ENCODE measurements around the gene PSMD5. TPM values are rescaled to one million over a fixed set of nuclear protein-coding genes. Genes with fewer than 3 reads are reported as not detected.

PSMD5 gene
- total RNA-seq, 1 donor from 2014 or later, result 31.4 TPM

GRCh38 chr9:120863833-120864232 lies 21.1 kb upstream of the PSMD5 start:
- TF ChIP-seq, protein P1, sequence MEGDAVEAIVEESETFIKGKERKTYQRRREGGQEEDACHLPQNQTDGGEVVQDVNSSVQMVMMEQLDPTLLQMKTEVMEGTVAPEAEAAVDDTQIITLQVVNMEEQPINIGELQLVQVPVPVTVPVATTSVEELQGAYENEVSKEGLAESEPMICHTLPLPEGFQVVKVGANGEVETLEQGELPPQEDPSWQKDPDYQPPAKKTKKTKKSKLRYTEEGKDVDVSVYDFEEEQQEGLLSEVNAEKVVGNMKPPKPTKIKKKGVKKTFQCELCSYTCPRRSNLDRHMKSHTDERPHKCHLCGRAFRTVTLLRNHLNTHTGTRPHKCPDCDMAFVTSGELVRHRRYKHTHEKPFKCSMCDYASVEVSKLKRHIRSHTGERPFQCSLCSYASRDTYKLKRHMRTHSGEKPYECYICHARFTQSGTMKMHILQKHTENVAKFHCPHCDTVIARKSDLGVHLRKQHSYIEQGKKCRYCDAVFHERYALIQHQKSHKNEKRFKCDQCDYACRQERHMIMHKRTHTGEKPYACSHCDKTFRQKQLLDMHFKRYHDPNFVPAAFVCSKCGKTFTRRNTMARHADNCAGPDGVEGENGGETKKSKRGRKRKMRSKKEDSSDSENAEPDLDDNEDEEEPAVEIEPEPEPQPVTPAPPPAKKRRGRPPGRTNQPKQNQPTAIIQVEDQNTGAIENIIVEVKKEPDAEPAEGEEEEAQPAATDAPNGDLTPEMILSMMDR (conservative IDR thresholded peaks at IDR 0.05; ENCODE audit: low read depth, low read length), result peak; percentile 0

GRCh38 chr9:120862452-120862851 lies 19.7 kb upstream of the PSMD5 start:
- no peak for DNase-seq (ENCODE audit: low read depth)
- TF ChIP-seq, protein P1 (conservative IDR thresholded peaks at IDR 0.05; ENCODE audit: low read depth, low read length), result no peak
- no peak overlapping the region for H3K4me3 ChIP-seq (ENCODE audit: low read depth, low read length)

More at GRCh38 chr9:120863833-120864232, 21.1 kb upstream of the PSMD5 start:
- no peak for DNase-seq (ENCODE audit: low read depth)
- no peak overlapping the region for H3K4me3 ChIP-seq (ENCODE audit: low read depth, low read length)

- no peak overlapping the region for H3K4me3 ChIP-seq (ENCODE audit: low read depth, low read length)
- DNase-seq (ENCODE audit: low read depth), result no peak
- TF ChIP-seq, protein P1 (conservative IDR thresholded peaks at IDR 0.05; ENCODE audit: low read depth, low read length), result no peak
Measured at GRCh38 chr9:120861935-120862334, 19.2 kb upstream of the PSMD5 start.

- DNase-seq (ENCODE audit: low read depth), result no peak
- TF ChIP-seq, protein P1 (conservative IDR thresholded peaks at IDR 0.05; ENCODE audit: low read depth, low read length), result no peak
- no peak overlapping the region for H3K4me3 ChIP-seq (ENCODE audit: low read depth, low read length)
Measured at GRCh38 chr9:120860083-120860482, 17.4 kb upstream of the PSMD5 start.

- H3K4me3 ChIP-seq (ENCODE audit: low read depth, low read length), result no peak overlapping the region
- TF ChIP-seq, protein P1 (conservative IDR thresholded peaks at IDR 0.05; ENCODE audit: low read depth, low read length), result no peak
- no peak for DNase-seq (ENCODE audit: low read depth)
Measured at GRCh38 chr9:120859361-120859760, 16.6 kb upstream of the PSMD5 start.

- no peak for DNase-seq (ENCODE audit: low read depth)
- TF ChIP-seq, protein P1 (conservative IDR thresholded peaks at IDR 0.05; ENCODE audit: low read depth, low read length), result no peak
Measured at GRCh38 chr9:120857902-120858301, 15.2 kb upstream of the PSMD5 start.

GRCh38 chr9:120857481-120857880 lies 14.8 kb upstream of the PSMD5 start:
- no peak for DNase-seq (ENCODE audit: low read depth)
- H3K4me3 ChIP-seq (ENCODE audit: low read depth, low read length), result no peak overlapping the region
- TF ChIP-seq, protein P1 (conservative IDR thresholded peaks at IDR 0.05; ENCODE audit: low read depth, low read length), result no peak

More at GRCh38 chr9:120857902-120858301, 15.2 kb upstream of the PSMD5 start:
- no peak overlapping the region for H3K4me3 ChIP-seq (ENCODE audit: low read depth, low read length)

All from epithelial cell of proximal tubule (primary cell).